ENCODE data around the gene IFITM5.
"Not testable (repeated sequence)": the region's sequence is repeated elsewhere in the genome, so short reads cannot be mapped to it uniquely, and the experiment has no call there.

IFITM5 gene

DNA sequence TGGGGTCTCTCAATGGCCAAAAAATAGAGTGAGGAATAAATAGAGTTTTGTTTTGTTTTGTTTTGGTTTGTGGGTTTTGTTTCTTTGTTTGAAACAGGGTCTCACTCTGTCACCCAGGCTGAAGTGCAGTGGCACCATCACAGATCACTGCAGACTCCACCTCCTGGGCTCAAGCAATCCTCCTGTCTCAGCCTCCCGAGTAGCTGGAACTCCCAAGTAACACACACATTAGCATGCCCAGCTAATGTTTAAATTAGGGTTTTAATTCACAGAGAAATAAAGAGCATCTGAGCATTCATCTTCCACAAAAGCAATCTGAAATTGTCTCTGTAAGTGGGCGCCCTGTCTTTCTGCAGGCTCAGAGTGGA, 30.5 kb upstream of the IFITM5 start:
- no CpG with 5 or more reads among the region's 2 CpGs for WGBS (ENCODE audit: extremely low coverage, insufficient coverage, low lambda C conversion rate)
- no peak overlapping the region for H3K4ac ChIP-seq (ENCODE audit: low read depth, low read length)
- no peak overlapping the region for H4K8ac ChIP-seq (ENCODE audit: low read depth, low read length)
- H3K4me1 ChIP-seq (ENCODE audit: control insufficient read depth, low read depth, low read length) = peaks cover 8% of the 10 kb centered on the region
- H2BK15ac ChIP-seq (replicated peaks; ENCODE audit: low read depth) = no peak overlapping the region
- H3K9ac ChIP-seq (ENCODE audit: low read length) = no peak overlapping the region
- H3K79me1 ChIP-seq (ENCODE audit: low read length) = no peaks in the 10 kb centered on the region
- no peak overlapping the region for H2BK120ac ChIP-seq (ENCODE audit: low read depth, low read length)
- H2BK5ac ChIP-seq (ENCODE audit: low read length) = no peak overlapping the region
- H3K56ac ChIP-seq (ENCODE audit: low read length) = no peak overlapping the region
- H3K27me3 ChIP-seq (ENCODE audit: insufficient read depth, low read length, poor library complexity) = no peaks in the 10 kb centered on the region
- no peak overlapping the region for H4K5ac ChIP-seq (ENCODE audit: low read length)
- no peak overlapping the region for H3K4me2 ChIP-seq (ENCODE audit: low read length)
- no peak overlapping the region for H3K27ac ChIP-seq (ENCODE audit: low read depth, low read length)
- H3K18ac ChIP-seq (ENCODE audit: low read length) = no peak overlapping the region
- no peak overlapping the region for H2AK5ac ChIP-seq (ENCODE audit: low read length)
- no peaks in the 10 kb centered on the region for H3K36me3 ChIP-seq (ENCODE audit: control insufficient read depth, insufficient read depth, low read length)
- H3K79me2 ChIP-seq (ENCODE audit: control insufficient read depth, insufficient read depth, low read length) = no peaks in the 10 kb centered on the region
- H3K4me3 ChIP-seq (ENCODE audit: low read length) = no peak overlapping the region
- no peak for DNase-seq
- H3K23ac ChIP-seq (ENCODE audit: low read length) = no peak overlapping the region

DNA sequence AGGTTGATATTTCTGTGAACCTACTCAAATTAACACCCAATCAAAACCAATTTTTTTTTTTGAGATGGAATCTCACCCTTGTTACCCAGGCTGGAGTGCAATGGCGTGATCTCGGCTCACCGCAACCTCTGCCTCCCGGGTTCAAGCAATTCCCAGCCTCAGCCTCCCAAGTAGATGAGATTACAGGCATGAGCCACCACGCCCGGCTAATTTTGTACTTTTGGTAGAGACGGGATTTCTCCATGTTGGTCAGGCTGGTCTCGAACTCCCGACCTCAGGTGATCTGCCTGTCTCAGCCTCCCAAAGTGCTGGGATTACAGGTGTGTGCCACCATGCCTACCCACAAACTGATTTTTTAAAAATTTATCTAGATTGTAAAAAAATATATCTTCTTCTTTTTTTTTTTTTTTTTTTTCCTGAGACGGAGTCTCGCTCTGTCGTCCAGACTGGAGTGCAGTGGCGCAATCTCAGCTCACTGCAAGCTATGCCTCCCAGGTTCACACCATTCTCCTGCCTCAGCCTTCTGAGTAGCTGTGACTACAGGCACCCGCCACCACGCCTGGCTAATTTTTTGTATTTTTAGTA, 29.3 kb upstream of the IFITM5 start:
- not testable (repeated sequence) for DNase-seq; H3K4me3 ChIP-seq (ENCODE audit: low read length); H3K4me1 ChIP-seq (ENCODE audit: control insufficient read depth, low read depth, low read length); H3K4me2 ChIP-seq (ENCODE audit: low read length); H3K79me1 ChIP-seq (ENCODE audit: low read length); H2BK5ac ChIP-seq (ENCODE audit: low read length); H2AK5ac ChIP-seq (ENCODE audit: low read length); H4K8ac ChIP-seq (ENCODE audit: low read depth, low read length); H3K36me3 ChIP-seq (ENCODE audit: control insufficient read depth, insufficient read depth, low read length); H3K4ac ChIP-seq (ENCODE audit: low read depth, low read length); H3K23ac ChIP-seq (ENCODE audit: low read length); H3K9ac ChIP-seq (ENCODE audit: low read length); H3K27ac ChIP-seq (ENCODE audit: low read depth, low read length); H3K27me3 ChIP-seq (ENCODE audit: insufficient read depth, low read length, poor library complexity); H4K5ac ChIP-seq (ENCODE audit: low read length); H2BK15ac ChIP-seq (replicated peaks; ENCODE audit: low read depth); H3K56ac ChIP-seq (ENCODE audit: low read length); H3K18ac ChIP-seq (ENCODE audit: low read length); H3K79me2 ChIP-seq (ENCODE audit: control insufficient read depth, insufficient read depth, low read length); H2BK120ac ChIP-seq (ENCODE audit: low read depth, low read length)
- no CpG with 5 or more reads among the region's 15 CpGs for WGBS (ENCODE audit: extremely low coverage, insufficient coverage, low lambda C conversion rate)

DNA sequence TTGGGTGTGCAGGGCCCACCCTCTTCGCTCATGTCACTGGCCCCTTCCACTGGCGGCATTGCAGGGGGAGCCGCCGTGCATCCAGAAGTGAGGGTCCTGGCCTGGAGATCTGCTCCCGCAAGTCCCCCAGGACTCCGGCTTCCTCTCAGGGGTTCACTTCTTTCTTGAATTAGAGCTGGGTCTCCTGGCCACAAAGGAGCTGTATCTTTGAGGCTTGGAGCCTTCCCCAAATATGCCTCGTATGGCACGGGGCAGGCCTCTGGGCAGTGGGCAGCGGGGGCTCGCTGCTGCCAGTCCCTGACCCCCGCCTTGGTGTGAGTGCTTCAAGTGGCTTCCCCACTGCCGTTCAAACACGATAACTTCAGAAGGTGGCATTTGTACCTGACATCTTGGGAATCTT, 28.7 kb upstream of the IFITM5 start:
- no peak overlapping the region for H3K4me2 ChIP-seq (ENCODE audit: low read length)
- H2BK5ac ChIP-seq (ENCODE audit: low read length) = no peak overlapping the region
- WGBS (ENCODE audit: extremely low coverage, insufficient coverage, low lambda C conversion rate) = no CpG with 5 or more reads among the region's 13 CpGs

DNA sequence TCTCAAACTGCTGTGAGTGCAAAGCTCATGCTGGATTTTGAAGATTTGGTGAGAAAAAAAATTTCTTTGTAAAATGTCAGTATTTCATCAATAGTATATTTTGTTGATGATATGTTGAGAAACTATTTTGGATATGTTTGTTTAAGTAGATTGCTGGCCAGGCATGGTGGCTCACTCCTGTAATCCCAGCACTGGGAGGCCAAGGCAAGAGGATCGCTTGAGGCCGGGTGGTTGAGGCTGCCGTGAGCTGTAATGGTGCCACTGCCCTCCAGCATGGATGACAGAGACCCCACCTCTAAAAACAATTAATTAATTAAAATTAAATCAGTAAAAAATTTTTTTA, 28.2 kb upstream of the IFITM5 start:
- Histone ChIP-seq H3K23ac (ENCODE audit: low read length) (no peak overlapping the region), H3K56ac (ENCODE audit: low read length) (no peak overlapping the region), H3K9ac (ENCODE audit: low read length) (no peak overlapping the region), H2BK120ac (ENCODE audit: low read depth, low read length) (no peak overlapping the region), H3K79me2 (ENCODE audit: control insufficient read depth, insufficient read depth, low read length) (no peaks in the 10 kb centered on the region), H3K27me3 (ENCODE audit: insufficient read depth, low read length, poor library complexity) (no peaks in the 10 kb centered on the region), H3K27ac (ENCODE audit: low read depth, low read length) (no peak overlapping the region), H3K79me1 (ENCODE audit: low read length) (no peaks in the 10 kb centered on the region), H2BK15ac (replicated peaks; ENCODE audit: low read depth) (no peak overlapping the region), H3K4me1 (ENCODE audit: control insufficient read depth, low read depth, low read length) (peaks cover 5% of the 10 kb centered on the region), H3K4me2 (ENCODE audit: low read length) (no peak overlapping the region), H3K4ac (ENCODE audit: low read depth, low read length) (no peak overlapping the region), H4K5ac (ENCODE audit: low read length) (no peak overlapping the region), H3K36me3 (ENCODE audit: control insufficient read depth, insufficient read depth, low read length) (no peaks in the 10 kb centered on the region), H2BK5ac (ENCODE audit: low read length) (no peak overlapping the region), H3K4me3 (ENCODE audit: low read length) (no peak overlapping the region), H2AK5ac (ENCODE audit: low read length) (no peak overlapping the region), H4K8ac (ENCODE audit: low read depth, low read length) (no peak overlapping the region), H3K18ac (ENCODE audit: low read length) (no peak overlapping the region)
- WGBS (ENCODE audit: extremely low coverage, insufficient coverage, low lambda C conversion rate) = no CpG with 5 or more reads among the region's 3 CpGs
- DNase-seq = no peak

More for the DNA sequence above, 28.7 kb upstream of the IFITM5 start:
- Histone ChIP-seq H3K27me3 (ENCODE audit: insufficient read depth, low read length, poor library complexity) (no peaks in the 10 kb centered on the region), H2BK120ac (ENCODE audit: low read depth, low read length) (no peak overlapping the region), H4K8ac (ENCODE audit: low read depth, low read length) (no peak overlapping the region), H2BK15ac (replicated peaks; ENCODE audit: low read depth) (no peak overlapping the region), H2AK5ac (ENCODE audit: low read length) (no peak overlapping the region), H3K23ac (ENCODE audit: low read length) (no peak overlapping the region), H3K36me3 (ENCODE audit: control insufficient read depth, insufficient read depth, low read length) (no peaks in the 10 kb centered on the region), H3K4ac (ENCODE audit: low read depth, low read length) (no peak overlapping the region), H3K4me1 (ENCODE audit: control insufficient read depth, low read depth, low read length) (peaks cover 5% of the 10 kb centered on the region), H4K5ac (ENCODE audit: low read length) (no peak overlapping the region), H3K4me3 (ENCODE audit: low read length) (no peak overlapping the region), H3K56ac (ENCODE audit: low read length) (no peak overlapping the region), H3K9ac (ENCODE audit: low read length) (no peak overlapping the region), H3K79me2 (ENCODE audit: control insufficient read depth, insufficient read depth, low read length) (no peaks in the 10 kb centered on the region), H3K79me1 (ENCODE audit: low read length) (no peaks in the 10 kb centered on the region), H3K18ac (ENCODE audit: low read length) (no peak overlapping the region), H3K27ac (ENCODE audit: low read depth, low read length) (no peak overlapping the region)
- no peak for DNase-seq

DNA sequence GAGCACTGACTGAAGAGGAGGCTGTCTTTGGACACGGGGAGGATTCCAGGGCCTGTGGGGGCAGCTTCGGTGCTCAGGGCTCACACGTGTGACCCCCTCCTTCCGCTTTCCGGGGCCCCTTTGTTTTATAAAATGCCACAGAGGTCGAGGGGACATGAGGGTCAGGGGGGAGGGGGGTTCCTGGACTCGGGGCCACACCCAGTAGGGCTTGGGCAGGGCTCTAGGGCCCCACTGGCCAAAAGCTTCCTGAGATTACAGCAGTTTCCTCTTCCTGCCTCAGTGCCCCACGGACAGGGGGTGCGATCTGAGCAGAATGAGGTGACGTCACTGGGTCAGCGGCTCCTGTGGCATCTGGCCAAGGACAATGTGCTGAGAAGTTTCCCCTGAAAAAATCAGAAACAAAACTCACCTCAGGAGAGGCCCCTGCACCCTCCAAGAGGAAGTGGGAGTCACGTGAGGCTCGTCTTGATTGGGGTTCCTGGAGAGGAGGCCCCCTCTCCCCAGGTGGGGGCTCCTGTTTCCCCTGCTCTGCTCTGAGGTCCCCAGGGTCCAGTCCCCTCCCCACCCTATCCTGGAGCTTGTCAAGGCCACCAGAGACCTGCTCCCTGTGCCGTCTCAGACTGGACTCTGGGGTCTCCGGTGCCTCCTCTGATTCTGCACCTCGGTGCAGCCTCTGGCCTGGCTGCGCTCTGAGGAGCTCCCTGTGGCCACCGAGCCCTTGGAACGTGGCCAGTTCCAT, 27.7 kb upstream of the IFITM5 start:
- DNase-seq = no peak
- Histone ChIP-seq H3K56ac (ENCODE audit: low read length) (peak overlapping the region; percentile 76), H3K18ac (ENCODE audit: low read length) (peak overlapping the region; percentile 65), H2BK15ac (replicated peaks; ENCODE audit: low read depth) (no peak overlapping the region), H3K36me3 (ENCODE audit: control insufficient read depth, insufficient read depth, low read length) (no peaks in the 10 kb centered on the region), H3K4me2 (ENCODE audit: low read length) (no peak overlapping the region), H3K9ac (ENCODE audit: low read length) (peak overlapping the region; percentile 6), H3K4ac (ENCODE audit: low read depth, low read length) (peak overlapping the region; percentile 81), H4K5ac (ENCODE audit: low read length) (no peak overlapping the region), H2BK120ac (ENCODE audit: low read depth, low read length) (peak overlapping the region; percentile 2), H3K4me1 (ENCODE audit: control insufficient read depth, low read depth, low read length) (peaks cover 5% of the 10 kb centered on the region), H4K8ac (ENCODE audit: low read depth, low read length) (no peak overlapping the region), H2AK5ac (ENCODE audit: low read length) (no peak overlapping the region), H3K27ac (ENCODE audit: low read depth, low read length) (no peak overlapping the region), H3K27me3 (ENCODE audit: insufficient read depth, low read length, poor library complexity) (no peaks in the 10 kb centered on the region), H3K23ac (ENCODE audit: low read length) (no peak overlapping the region), H2BK5ac (ENCODE audit: low read length) (peak overlapping the region; percentile 13), H3K79me1 (ENCODE audit: low read length) (no peaks in the 10 kb centered on the region), H3K4me3 (ENCODE audit: low read length) (no peak overlapping the region), H3K79me2 (ENCODE audit: control insufficient read depth, insufficient read depth, low read length) (no peaks in the 10 kb centered on the region)
- WGBS (ENCODE audit: extremely low coverage, insufficient coverage, low lambda C conversion rate) = no CpG with 5 or more reads among the region's 19 CpGs

DNA sequence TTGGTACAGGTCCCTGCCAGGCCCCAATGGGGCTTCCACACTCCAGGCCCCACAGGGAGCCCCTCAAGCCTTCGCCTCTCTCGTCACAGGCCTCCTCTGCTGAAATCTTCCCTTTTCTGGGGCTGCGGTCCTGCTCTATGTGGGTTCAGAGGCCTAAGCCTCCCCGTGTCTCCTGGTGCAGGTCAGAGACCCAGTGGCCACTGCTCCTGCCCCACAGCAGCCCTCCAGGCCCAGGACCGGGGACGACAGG, 27.2 kb upstream of the IFITM5 start:
- Histone ChIP-seq H2BK15ac (replicated peaks; ENCODE audit: low read depth) (no peak overlapping the region), H3K79me2 (ENCODE audit: control insufficient read depth, insufficient read depth, low read length) (no peaks in the 10 kb centered on the region), H3K27me3 (ENCODE audit: insufficient read depth, low read length, poor library complexity) (no peaks in the 10 kb centered on the region), H2BK5ac (ENCODE audit: low read length) (peak overlapping the region; percentile 13), H4K8ac (ENCODE audit: low read depth, low read length) (no peak overlapping the region), H2AK5ac (ENCODE audit: low read length) (no peak overlapping the region), H3K18ac (ENCODE audit: low read length) (peak overlapping the region; percentile 65), H3K4me1 (ENCODE audit: control insufficient read depth, low read depth, low read length) (peaks cover 5% of the 10 kb centered on the region), H3K9ac (ENCODE audit: low read length) (no peak overlapping the region), H3K4me3 (ENCODE audit: low read length) (no peak overlapping the region), H2BK120ac (ENCODE audit: low read depth, low read length) (peak overlapping the region; percentile 2), H3K56ac (ENCODE audit: low read length) (peak overlapping the region; percentile 76), H3K4ac (ENCODE audit: low read depth, low read length) (peak overlapping the region; percentile 81), H3K4me2 (ENCODE audit: low read length) (no peak overlapping the region), H3K27ac (ENCODE audit: low read depth, low read length) (no peak overlapping the region), H4K5ac (ENCODE audit: low read length) (no peak overlapping the region), H3K79me1 (ENCODE audit: low read length) (no peaks in the 10 kb centered on the region), H3K23ac (ENCODE audit: low read length) (no peak overlapping the region), H3K36me3 (ENCODE audit: control insufficient read depth, insufficient read depth, low read length) (no peaks in the 10 kb centered on the region)
- no CpG with 5 or more reads among the region's 6 CpGs for WGBS (ENCODE audit: extremely low coverage, insufficient coverage, low lambda C conversion rate)
- no peak for DNase-seq
